ENCODE data around the gene FBXL16. TPM values are rescaled to one million over a fixed set of nuclear protein-coding genes. Genes with fewer than 3 reads are reported as not detected.

The FBXL16 gene
- total and polyA plus RNA-seq, 9 of the 15 experiments (the other 6 are each of a cell fraction or from before 2014, with no cell fraction given), result 0.21 to 8.2 (median 1.7) TPM

- peak within 1 kb of the TSS; percentile 68 for H3K4me3 ChIP-seq
- peaks cover 3% of the 10 kb centered on the region for H3K9me1 ChIP-seq (ENCODE audit: control insufficient read depth, insufficient read depth, low read length)
- ChIA-PET POLR2A (interaction anchor here (0.6 to 1.7 kb wide), 8 partner anchors 11 to 345 kb away, joined by 3 to 5 read pairs (median 4); partner anchors contain the start of genes CCDC78 and WDR24), CTCF (ENCODE audit: low intra/inter-chr PET ratio) (interaction anchor here (0.9 to 1.3 kb wide), 2 partner anchors 26 to 71 kb away, joined by 3 to 9 read pairs; partner anchors contain the start of gene CIAO3)
- ATAC-seq, result peak; percentile 84
- in situ Hi-C loops (cut with MboI) (loop anchor here (5.0 to 10.0 kb wide), 2 partner anchors 72 to 340 kb away; partner anchors contain the start of genes CHTF18 and RPUSD1), intact Hi-C loops (cut with micrococcal nuclease) (loop anchor here (2.0 to 5.0 kb wide), 2 partner anchors 14 to 92 kb away; no protein-coding TSS in a partner anchor)
- H3K9ac ChIP-seq (ENCODE audit: insufficient read depth in 1 of 2, low read depth in 2 of 2, low read length in 2 of 2), result peak within 1 kb of the TSS; percentile 42 to 92; a peak in 3 of 4 replicates
- peaks cover 19% of the 10 kb centered on the region; the same call in 2 of the 3 replicates for H3K36me3 ChIP-seq (ENCODE audit: control insufficient read depth, insufficient read depth, low read length)
- no TSS peak for BruUV-seq (replicated peaks)
- peak within 1 kb of the TSS; percentile 77 for H3K4me2 ChIP-seq (ENCODE audit: insufficient read depth, low read length)
- H3K9me3 ChIP-seq (replicated peaks; ENCODE audit: control insufficient read depth, insufficient read depth, low read depth, low read length), result no peaks in the 10 kb centered on the region
- H3K27ac ChIP-seq (ENCODE audit: extremely low read depth, low read depth, low read length), result peak within 1 kb of the TSS; percentile 35; the same call in 2 of the 3 replicates
- peak; percentile 87 to 95 (median 91) for DNase-seq (ENCODE audit: extremely low read depth in 1 of 4, low spot score in 3 of 4)
- WGBS (ENCODE audit: insufficient coverage, low coverage, missing lambda C conversion rate), result 7% methylated on average over 88 of the region's 108 CpGs
- H3K79me2 ChIP-seq (ENCODE audit: control insufficient read depth, insufficient read depth, low read length), result peaks cover 20% of the 10 kb centered on the region
- no peaks in the 10 kb centered on the region for H3K27me3 ChIP-seq (ENCODE audit: control insufficient read depth in 2 of 2, insufficient read depth in 2 of 2, low read length in 2 of 2)
- H3K4me1 ChIP-seq (replicated peaks in 1 of 2; ENCODE audit: control insufficient read depth in 2 of 2, insufficient read depth in 2 of 2, low read length in 2 of 2), result peaks cover 12 to 85% of the 10 kb centered on the region in 2 experiments; a peak in 4 of 5 replicates
- peaks cover 7% of the 10 kb centered on the region; the same call in 1 of the 2 replicates for H4K20me1 ChIP-seq (replicated peaks; ENCODE audit: control insufficient read depth, insufficient read depth, low read length)
- FAIRE-seq, result peak; percentile 60
- H2AFZ ChIP-seq (ENCODE audit: low read depth, low read length), result peak within 1 kb of the TSS; percentile 75
- TF ChIP-seq KLF16 (IDR thresholded peaks at IDR 0.05), result no peak
- TF ChIP-seq MAX (CRISPR knock-in tag; IDR thresholded peaks at IDR 0.05), result peak; percentile 20; the same call in 1 of the 2 replicates
- peak; percentile 95 for TF ChIP-seq RBM25 (IDR thresholded peaks at IDR 0.05; ENCODE audit: low read depth, low read length, severe bottlenecking)
- TF ChIP-seq MGA (IDR thresholded peaks at IDR 0.05), result 0 out of 2 replicates have a peak, but pooled peaks have one; percentile 20
- TF ChIP-seq RBM14 (IDR thresholded peaks at IDR 0.05; ENCODE audit: borderline replicate concordance, insufficient read depth, low read depth, low read length), result no peak
Measured at GRCh38 chr16:714558-715476, 9.2 kb upstream of the FBXL16 start, which contains the start of gene METRN. METRN (plus strand) TSS chr16:715118; CDS start chr16:715290, 172 bp downstream.

Data from K562 (cell line).